Measurements from ENCODE around the gene ERN2. TPM values are rescaled to one million over a fixed set of nuclear protein-coding genes. Genes with fewer than 3 reads are reported as not detected.

ERN2 gene
- total and polyA plus RNA-seq, 12 donors, result 0.20 to 2.7 (median 1.3) TPM; not detected in 1

- Histone ChIP-seq H3K9me3 (replicated peaks in 1 of 3) (no peaks in the 10 kb centered on the region), H3K36me3 (replicated peaks in 1 of 2) (no peaks in the 10 kb centered on the region), H3K27me3 (peaks cover 31% of the 10 kb centered on the region), H3K4me1 (replicated peaks in 1 of 2) (no peaks in the 10 kb centered on the region), H3K4me3 (no peak overlapping the region), H3K27ac (no peak overlapping the region)
- intact Hi-C loops (cut with DNase I), result no loop called here
- TF ChIP-seq POLR2A (IDR thresholded peaks at IDR 0.05) (no peak), CTCF (IDR thresholded peaks at IDR 0.05) (no peak)
- WGBS, 4 donors, result 75 to 84% (median 82%) methylated on average over 5 of the region's 5 CpGs
- no peak for DNase-seq
Observed at GRCh38 chr16:23716484-23716883, 3.5 kb upstream of the ERN2 start.

GRCh38 chr16:23711785-23712184 lies 1.2 kb downstream of the ERN2 start:
- Histone ChIP-seq H3K36me3 (replicated peaks in 1 of 2) (no peaks in the 10 kb centered on the region), H3K4me3 (no peak overlapping the region), H3K9me3 (replicated peaks in 1 of 3) (no peaks in the 10 kb centered on the region), H3K27ac (no peak overlapping the region), H3K27me3 (peaks cover 34% of the 10 kb centered on the region), H3K4me1 (replicated peaks in 1 of 2) (no peaks in the 10 kb centered on the region)
- 60 to 81% (median 75%) methylated on average over 3 to 4 of the region's 4 CpGs for WGBS, 4 donors
- no peak for DNase-seq
- intact Hi-C loops (cut with DNase I), result no loop called here
- TF ChIP-seq CTCF (IDR thresholded peaks at IDR 0.05) (no peak), POLR2A (IDR thresholded peaks at IDR 0.05) (no peak)

GRCh38 chr16:23710504-23710903 lies 2.5 kb downstream of the ERN2 start:
- DNase-seq, result no peak
- Histone ChIP-seq H3K9me3 (replicated peaks in 1 of 3) (no peaks in the 10 kb centered on the region), H3K36me3 (replicated peaks in 1 of 2) (no peaks in the 10 kb centered on the region), H3K27me3 (peaks cover 30% of the 10 kb centered on the region), H3K4me3 (no peak overlapping the region), H3K27ac (no peak overlapping the region), H3K4me1 (replicated peaks in 1 of 2) (no peaks in the 10 kb centered on the region)
- TF ChIP-seq CTCF (IDR thresholded peaks at IDR 0.05), result no peak
- TF ChIP-seq POLR2A (IDR thresholded peaks at IDR 0.05), result no peak
- 82 to 93% (median 87%) methylated on average over 3 of the region's 3 CpGs for WGBS, 4 donors
- intact Hi-C loops (cut with DNase I), result no loop called here

GRCh38 chr16:23710008-23710407 lies 3.0 kb downstream of the ERN2 start:
- TF ChIP-seq POLR2A (IDR thresholded peaks at IDR 0.05) (no peak), CTCF (IDR thresholded peaks at IDR 0.05) (no peak)
- H3K27ac ChIP-seq, result no peak overlapping the region
- 74 to 86% (median 80%) methylated on average over 2 of the region's 2 CpGs for WGBS, 4 donors
- H3K36me3 ChIP-seq (replicated peaks in 1 of 2), result no peaks in the 10 kb centered on the region
- no peaks in the 10 kb centered on the region for H3K9me3 ChIP-seq (replicated peaks in 1 of 3)
- peaks cover 25% of the 10 kb centered on the region for H3K27me3 ChIP-seq
- intact Hi-C loops (cut with DNase I), result no loop called here
- no peak overlapping the region for H3K4me3 ChIP-seq
- no peaks in the 10 kb centered on the region for H3K4me1 ChIP-seq (replicated peaks in 1 of 2)
- no peak for DNase-seq

Measured in adrenal gland (tissue), 12 donors.